GM19351 (cell line): ENCODE data around the gene NAP1L4.

ENCODE experiments used
- ATAC-seq: cut with Tn5 transposase; IDR thresholded peaks from one replicate; pipeline ENCODE4 v1.9.1; 2021; ENCODE audit warnings: mild to moderate bottlenecking, moderate library complexity; ENCODE audit not compliant: unreplicated experiment

The NAP1L4 gene

GRCh38 chr11:3011891-3012885, 20.1 kb upstream of the NAP1L4 start:
- ATAC-seq = no peak

GRCh38 chr11:3010521-3011275, 18.6 kb upstream of the NAP1L4 start:
- ATAC-seq = no peak

- ATAC-seq = no peak
These were observed 17.9 kb upstream of the NAP1L4 start for GRCh38 chr11:3010004-3010403.

- ATAC-seq = no peak
These were observed 17.4 kb upstream of the NAP1L4 start for GRCh38 chr11:3009481-3009880.

- ATAC-seq = no peak
These were observed 16.7 kb upstream of the NAP1L4 start for GRCh38 chr11:3008746-3009336.

- ATAC-seq = no peak
These were observed 15.4 kb upstream of the NAP1L4 start for GRCh38 chr11:3007404-3008010.

GRCh38 chr11:3006505-3007260, 14.6 kb upstream of the NAP1L4 start:
- no peak for ATAC-seq

GRCh38 chr11:3004481-3004880, 12.4 kb upstream of the NAP1L4 start:
- no peak for ATAC-seq

GRCh38 chr11:3003396-3004231, 11.5 kb upstream of the NAP1L4 start:
- no peak for ATAC-seq

GRCh38 chr11:3002871-3003270, 10.7 kb upstream of the NAP1L4 start:
- ATAC-seq = no peak

- ATAC-seq = no peak
These were observed 10.3 kb upstream of the NAP1L4 start for GRCh38 chr11:3002351-3002861.

GRCh38 chr11:3001496-3001895, 9.4 kb upstream of the NAP1L4 start:
- ATAC-seq = no peak

- no peak for ATAC-seq
These were observed 8.2 kb upstream of the NAP1L4 start for GRCh38 chr11:3000032-3000961.

GRCh38 chr11:2999464-2999998, 7.4 kb upstream of the NAP1L4 start:
- ATAC-seq = no peak

- no peak for ATAC-seq
These were observed 6.1 kb upstream of the NAP1L4 start for GRCh38 chr11:2998073-2998850.

GRCh38 chr11:2997406-2997805, 5.3 kb upstream of the NAP1L4 start:
- ATAC-seq = no peak

- ATAC-seq = no peak
These were observed 4.8 kb upstream of the NAP1L4 start for GRCh38 chr11:2996976-2997375.
